ENCODE data around the gene TRIM47. TPM values are rescaled to one million over a fixed set of nuclear protein-coding genes. Genes with fewer than 3 reads are reported as not detected.

Gene TRIM47
- 27.5 TPM for total RNA-seq
- long read RNA-seq, transcript TRIM47-204 (6 exons, 1,907 nt): minor isoform, 9 of 95 reads
- long read RNA-seq, transcript TRIM47-201 (6 exons, 2,266 nt): major isoform, 70 of 95 reads
- long read RNA-seq, partial matches to known transcripts: 10 of 95 reads
- long read RNA-seq, other reads (novel, unspliced or antisense): 5 of 95 reads

- intact Hi-C loops (cut with micrococcal nuclease): no loop called here
- Histone ChIP-seq H3K27me3 (ENCODE audit: low read depth) (no peaks in the 10 kb centered on the region), H3K4me3 (peak within 1 kb of the TSS; percentile 86), H3K27ac (replicated peaks) (peak within 1 kb of the TSS; percentile 96), H3K36me3 (peaks cover 28% of the 10 kb centered on the region), H3K4me1 (peaks cover 58% of the 10 kb centered on the region), H3K9me3 (replicated peaks) (no peaks in the 10 kb centered on the region)
- TF ChIP-seq CTCF (IDR thresholded peaks at IDR 0.05; ENCODE audit: borderline replicate concordance): peak; percentile 29
- DNase-seq: peak; percentile 80
Observed at GRCh38 chr17:75878174-75878998, at the start of gene TRIM47. TRIM47 (minus strand) TSS chr17:75878581; CDS start chr17:75878548, 33 bp downstream.

GRCh38 chr17:75927286-75927922 lies 49.0 kb upstream of the TRIM47 start:
- Histone ChIP-seq H3K27me3 (ENCODE audit: low read depth) (no peaks in the 10 kb centered on the region), H3K9me3 (replicated peaks) (no peaks in the 10 kb centered on the region), H3K4me1 (peaks cover 4% of the 10 kb centered on the region), H3K36me3 (peaks cover 17% of the 10 kb centered on the region), H3K27ac (replicated peaks) (no peak overlapping the region), H3K4me3 (no peak overlapping the region)
- peak; percentile 43 for TF ChIP-seq CTCF (IDR thresholded peaks at IDR 0.05; ENCODE audit: borderline replicate concordance)
- no peak for DNase-seq
- intact Hi-C loops (cut with micrococcal nuclease): no loop called here

GRCh38 chr17:75926456-75926855 lies 48.1 kb upstream of the TRIM47 start:
- H3K4me1 ChIP-seq: peaks cover 4% of the 10 kb centered on the region
- TF ChIP-seq CTCF (IDR thresholded peaks at IDR 0.05; ENCODE audit: borderline replicate concordance): no peak
- no peaks in the 10 kb centered on the region for H3K27me3 ChIP-seq (ENCODE audit: low read depth)
- H3K36me3 ChIP-seq: peaks cover 20% of the 10 kb centered on the region
- H3K27ac ChIP-seq (replicated peaks): no peak overlapping the region
- no peak for DNase-seq
- H3K9me3 ChIP-seq (replicated peaks): no peaks in the 10 kb centered on the region
- no peak overlapping the region for H3K4me3 ChIP-seq
- intact Hi-C loops (cut with micrococcal nuclease): no loop called here

GRCh38 chr17:75925912-75926311 lies 47.5 kb upstream of the TRIM47 start:
- TF ChIP-seq CTCF (IDR thresholded peaks at IDR 0.05; ENCODE audit: borderline replicate concordance): no peak
- no peak overlapping the region for H3K27ac ChIP-seq (replicated peaks)
- H3K4me3 ChIP-seq: no peak overlapping the region
- peaks cover 20% of the 10 kb centered on the region for H3K36me3 ChIP-seq
- H3K9me3 ChIP-seq (replicated peaks): no peaks in the 10 kb centered on the region
- H3K27me3 ChIP-seq (ENCODE audit: low read depth): no peaks in the 10 kb centered on the region
- intact Hi-C loops (cut with micrococcal nuclease): no loop called here
- peaks cover 4% of the 10 kb centered on the region for H3K4me1 ChIP-seq
- no peak for DNase-seq

- no peak overlapping the region for H3K4me3 ChIP-seq
- no peak for TF ChIP-seq CTCF (IDR thresholded peaks at IDR 0.05; ENCODE audit: borderline replicate concordance)
- peaks cover 21% of the 10 kb centered on the region for H3K36me3 ChIP-seq
- no peaks in the 10 kb centered on the region for H3K27me3 ChIP-seq (ENCODE audit: low read depth)
- intact Hi-C loops (cut with micrococcal nuclease): no loop called here
- H3K27ac ChIP-seq (replicated peaks): no peak overlapping the region
- no peak for DNase-seq
- H3K4me1 ChIP-seq: peaks cover 4% of the 10 kb centered on the region
- H3K9me3 ChIP-seq (replicated peaks): no peaks in the 10 kb centered on the region
Observed at GRCh38 chr17:75925103-75925502, 46.7 kb upstream of the TRIM47 start.

Measured in left ventricle myocardium inferior (tissue), 1 donor.